OCI-LY1 (cell line): ENCODE measurements around the gene PRSS33.

Experiments
- H2AFZ ChIP-seq: fragments of 200-600 bp; sonication (generic), shearing (Covaris generic); 2 replicates; pipeline ENCODE4 v1.6.0; 2014; ENCODE audit warnings: antibody characterized with exemption, mild to moderate bottlenecking, low read length
- H3F3A ChIP-seq: fragments of 200-600 bp; sonication (generic), shearing (Covaris generic); 2 replicates; pipeline ENCODE4 v1.6.0; 2014; ENCODE audit warnings: mild to moderate bottlenecking, antibody characterized with exemption, low read length, moderate library complexity; ENCODE audit not compliant: insufficient read depth
- H3K27ac ChIP-seq: fragments of 200-600 bp; sonication (generic); 2 replicates; pipeline ENCODE4 v1.5.1; 2014; ENCODE audit warnings: low read length, mixed run types, mild to moderate bottlenecking, low read depth; ENCODE audit not compliant: poor library complexity, severe bottlenecking
- H3K27me3 ChIP-seq: fragments of 200-600 bp; sonication (generic); 2 replicates; pipeline ENCODE4 v1.6.0; 2014; ENCODE audit warnings: antibody characterized with exemption, mild to moderate bottlenecking, low read length, moderate library complexity; ENCODE audit not compliant: insufficient read depth
- H3K36me3 ChIP-seq: fragments of 200-600 bp; sonication (generic); 2 replicates; pipeline ENCODE4 v1.6.1; 2014; ENCODE audit warnings: mild to moderate bottlenecking, antibody characterized with exemption, low read length, moderate library complexity, mixed read lengths; ENCODE audit not compliant: insufficient read depth
- H3K4me1 ChIP-seq: fragments of 200-600 bp; sonication (generic); 2 replicates; pipeline ENCODE4 v1.5.1; 2014; ENCODE audit warnings: mild to moderate bottlenecking, low read length, moderate library complexity; ENCODE audit not compliant: insufficient read depth, severe bottlenecking
- H3K4me2 ChIP-seq: fragments of 200-600 bp; sonication (generic), shearing (Covaris generic); 2 replicates; pipeline ENCODE4 v1.6.1; 2014; ENCODE audit warnings: low read length
- H3K4me3 ChIP-seq: fragments of 200-600 bp; sonication (generic); 2 replicates; pipeline ENCODE4 v1.5.1; 2014; ENCODE audit warnings: low read length, low read depth, mild to moderate bottlenecking, mixed read lengths; ENCODE audit not compliant: poor library complexity, severe bottlenecking
- H3K79me2 ChIP-seq: fragments of 200-600 bp; shearing (Covaris generic); 2 replicates; pipeline ENCODE4 v1.6.1; 2016; ENCODE audit warnings: mixed run types, low read length, mixed read lengths; ENCODE audit not compliant: insufficient read depth
- H3K9ac ChIP-seq: fragments of 200-600 bp; sonication (generic), shearing (Covaris generic); 2 replicates; pipeline ENCODE4 v1.6.1; 2014; ENCODE audit warnings: mild to moderate bottlenecking, low read length, mixed read lengths
- H3K9me2 ChIP-seq: fragments of 200-600 bp; sonication (generic), shearing (Covaris generic); 2 replicates; pipeline ENCODE4 v1.6.1; 2014; ENCODE audit warnings: low read depth, mild to moderate bottlenecking, low read length, mixed read lengths
- H3K9me3 ChIP-seq: fragments of 200-600 bp; shearing (Covaris generic); 2 replicates; pipeline ENCODE4 v1.6.1; 2014; ENCODE audit warnings: low read length, mixed read lengths
- H4K20me1 ChIP-seq: fragments of 200-600 bp; sonication (generic), shearing (Covaris generic); 2 replicates; pipeline ENCODE4 v1.6.0; 2016; ENCODE audit warnings: mild to moderate bottlenecking, low read length; ENCODE audit not compliant: insufficient read depth
- EZH2 ChIP-seq: fragments of 200-600 bp; sonication (generic), shearing (Covaris generic); IDR thresholded peaks from 2 replicates; pipeline ENCODE4 v1.8.0; 2017; ENCODE audit warnings: borderline replicate concordance, mixed run types, mild to moderate bottlenecking, antibody characterized with exemption, low read length, moderate library complexity, mixed read lengths
- TF ChIP-seq, protein P1 (sequence below): fragments of 200-600 bp; sonication (generic), shearing (Covaris generic); IDR thresholded peaks from 2 replicates; pipeline ENCODE4 v1.5.1; 2017; ENCODE audit warnings: mild to moderate bottlenecking, antibody characterized with exemption, low read length, moderate library complexity, mixed read lengths

The PRSS33 gene

DNA sequence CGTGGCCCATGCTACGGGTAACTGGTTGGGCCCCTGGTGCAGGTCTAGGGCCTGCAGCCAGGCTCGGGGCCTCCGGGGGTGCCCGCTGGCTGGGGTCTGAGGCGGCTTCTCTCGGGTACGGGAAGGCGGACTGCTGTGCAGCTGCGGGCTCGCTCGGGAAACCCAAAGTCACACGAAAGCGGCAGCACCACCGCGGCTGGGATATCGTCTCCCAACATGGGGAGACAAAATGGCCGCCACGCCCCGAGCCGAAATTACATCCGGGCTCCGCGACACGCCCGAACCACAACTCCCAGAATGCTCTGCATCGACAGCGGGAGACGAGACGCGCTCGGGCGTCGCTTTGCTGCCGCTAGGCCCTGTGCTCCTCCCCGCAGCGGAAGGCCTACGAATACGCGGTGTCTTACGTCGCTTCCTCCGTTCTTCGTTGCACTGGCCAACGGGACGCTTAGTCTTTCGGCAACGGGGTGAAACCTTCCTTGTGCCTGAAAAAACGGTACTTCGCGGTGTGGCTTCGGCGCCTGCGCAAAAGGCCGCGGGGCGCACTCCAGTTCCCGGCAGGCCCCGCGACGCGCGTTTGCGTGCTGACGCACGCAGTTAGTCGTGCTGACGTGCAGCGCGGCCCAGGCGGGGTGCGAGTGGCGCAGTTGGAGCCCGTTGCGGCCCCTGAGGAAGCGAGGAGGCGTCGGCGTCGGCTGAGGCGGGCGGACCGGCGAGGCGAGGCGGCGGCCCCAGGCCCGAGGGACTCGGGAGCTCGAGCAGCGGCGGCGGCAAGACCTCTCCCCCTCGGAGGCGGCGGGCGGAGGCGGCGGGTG is 35.1 kb downstream of the PRSS33 start, which contains the start of gene SRRM2:
Gene SRRM2 (plus strand): TSS at position 604 of the 815 bp plus-strand sequence. CDS start 3,727 bp downstream, outside the sequence.
- H3K27me3 ChIP-seq, result no peaks in the 10 kb centered on the region
- H2AFZ ChIP-seq, result peak within 1 kb of the TSS; percentile 9; the same call in 1 of the 2 replicates
- H3K9me2 ChIP-seq, result no peaks in the 10 kb centered on the region
- peak within 1 kb of the TSS; percentile 90 for H3K27ac ChIP-seq
- H3K9me3 ChIP-seq, result no peaks in the 10 kb centered on the region
- peaks cover 7% of the 10 kb centered on the region for H4K20me1 ChIP-seq
- peaks cover 51% of the 10 kb centered on the region for H3K36me3 ChIP-seq
- peak within 1 kb of the TSS; percentile 94 for H3K4me3 ChIP-seq
- no peaks in the 10 kb centered on the region for H3F3A ChIP-seq
- TF ChIP-seq EZH2, result no peak
- TF ChIP-seq, protein P1, sequence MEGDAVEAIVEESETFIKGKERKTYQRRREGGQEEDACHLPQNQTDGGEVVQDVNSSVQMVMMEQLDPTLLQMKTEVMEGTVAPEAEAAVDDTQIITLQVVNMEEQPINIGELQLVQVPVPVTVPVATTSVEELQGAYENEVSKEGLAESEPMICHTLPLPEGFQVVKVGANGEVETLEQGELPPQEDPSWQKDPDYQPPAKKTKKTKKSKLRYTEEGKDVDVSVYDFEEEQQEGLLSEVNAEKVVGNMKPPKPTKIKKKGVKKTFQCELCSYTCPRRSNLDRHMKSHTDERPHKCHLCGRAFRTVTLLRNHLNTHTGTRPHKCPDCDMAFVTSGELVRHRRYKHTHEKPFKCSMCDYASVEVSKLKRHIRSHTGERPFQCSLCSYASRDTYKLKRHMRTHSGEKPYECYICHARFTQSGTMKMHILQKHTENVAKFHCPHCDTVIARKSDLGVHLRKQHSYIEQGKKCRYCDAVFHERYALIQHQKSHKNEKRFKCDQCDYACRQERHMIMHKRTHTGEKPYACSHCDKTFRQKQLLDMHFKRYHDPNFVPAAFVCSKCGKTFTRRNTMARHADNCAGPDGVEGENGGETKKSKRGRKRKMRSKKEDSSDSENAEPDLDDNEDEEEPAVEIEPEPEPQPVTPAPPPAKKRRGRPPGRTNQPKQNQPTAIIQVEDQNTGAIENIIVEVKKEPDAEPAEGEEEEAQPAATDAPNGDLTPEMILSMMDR, result no peak
- H3K9ac ChIP-seq, result peak within 1 kb of the TSS; percentile 100
- H3K4me1 ChIP-seq, result peaks cover 33% of the 10 kb centered on the region
- H3K79me2 ChIP-seq, result peaks cover 43% of the 10 kb centered on the region
- peak within 1 kb of the TSS; percentile 99 for H3K4me2 ChIP-seq

DNA sequence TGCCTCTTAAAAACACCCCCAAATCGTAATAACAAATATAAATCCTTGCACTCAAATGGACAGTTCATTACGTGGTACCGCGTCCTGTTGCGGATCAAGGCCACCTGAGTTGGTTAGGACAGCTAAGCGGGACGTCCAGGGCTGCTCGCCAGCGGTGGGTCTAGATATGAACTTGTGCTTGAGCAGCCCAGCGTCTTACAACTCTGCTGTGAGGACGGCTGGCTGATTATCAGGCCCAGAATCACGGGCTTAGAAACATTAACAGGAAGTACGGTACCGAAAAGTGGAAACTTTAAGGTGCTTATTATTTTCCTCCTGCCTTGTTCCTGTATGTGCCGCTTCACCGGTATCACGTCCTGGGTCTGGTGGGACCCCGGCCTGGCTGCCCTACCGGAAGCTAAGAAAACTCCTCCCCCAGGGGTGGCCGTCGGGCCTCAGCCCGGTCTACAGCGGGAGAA is 35.8 kb downstream of the PRSS33 start:
- peaks cover 7% of the 10 kb centered on the region for H4K20me1 ChIP-seq
- peak overlapping the region; percentile 100 for H3K9ac ChIP-seq
- H3K4me1 ChIP-seq, result peaks cover 33% of the 10 kb centered on the region
- H3K9me2 ChIP-seq, result no peaks in the 10 kb centered on the region
- H3K4me2 ChIP-seq, result peak overlapping the region; percentile 99
- H2AFZ ChIP-seq, result peak overlapping the region; percentile 9; the same call in 1 of the 2 replicates
- no peak for TF ChIP-seq EZH2
- TF ChIP-seq, protein P1, result no peak
- no peaks in the 10 kb centered on the region for H3K27me3 ChIP-seq
- no peaks in the 10 kb centered on the region for H3F3A ChIP-seq
- H3K9me3 ChIP-seq, result no peaks in the 10 kb centered on the region
- peak overlapping the region; percentile 94 for H3K4me3 ChIP-seq
- H3K27ac ChIP-seq, result peak overlapping the region; percentile 90
- peaks cover 45% of the 10 kb centered on the region for H3K36me3 ChIP-seq
- peaks cover 37% of the 10 kb centered on the region for H3K79me2 ChIP-seq

DNA sequence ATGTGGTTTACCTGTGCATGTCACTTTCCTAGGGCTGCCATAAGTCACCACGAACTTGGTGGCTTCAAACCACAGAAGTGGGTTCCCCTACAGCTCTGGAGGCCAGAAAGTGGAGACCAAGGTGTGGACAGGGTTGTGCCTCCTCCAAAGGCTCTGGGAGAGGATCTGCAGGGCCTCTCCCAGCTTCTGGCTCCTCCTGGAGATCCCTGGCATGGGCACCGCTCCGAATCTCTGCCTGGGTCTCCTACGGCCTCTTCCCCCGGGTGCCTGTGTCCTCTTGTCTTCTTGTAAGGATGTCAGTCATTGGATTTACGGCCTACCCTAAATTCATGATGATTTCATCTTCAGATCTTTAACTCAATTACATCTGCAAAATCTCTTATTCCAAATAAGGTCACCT is 37.4 kb downstream of the PRSS33 start:
- H3K4me2 ChIP-seq, result no peak overlapping the region

More for the DNA sequence above, 37.4 kb downstream of the PRSS33 start:
- H3K79me2 ChIP-seq, result peaks cover 20% of the 10 kb centered on the region
- H3K9ac ChIP-seq, result no peak overlapping the region
- H4K20me1 ChIP-seq, result peaks cover 2% of the 10 kb centered on the region; the same call in 1 of the 2 replicates
- H2AFZ ChIP-seq, result no peak overlapping the region
- no peak overlapping the region for H3K4me3 ChIP-seq
- no peak overlapping the region for H3K27ac ChIP-seq
- peaks cover 24% of the 10 kb centered on the region for H3K4me1 ChIP-seq
- no peaks in the 10 kb centered on the region for H3F3A ChIP-seq
- no peaks in the 10 kb centered on the region for H3K27me3 ChIP-seq
- TF ChIP-seq EZH2, result no peak
- TF ChIP-seq, protein P1, result no peak
- peaks cover 28% of the 10 kb centered on the region for H3K36me3 ChIP-seq
- H3K9me3 ChIP-seq, result no peaks in the 10 kb centered on the region
- no peaks in the 10 kb centered on the region for H3K9me2 ChIP-seq
